H54 (cell line): ENCODE measurements around the gene HYAL1.

Experiments used
- DNase-seq: peaks from one replicate; pipeline ENCODE4 v3.0.0; 2011; ENCODE audit warnings: low spot score, mixed read lengths; ENCODE audit not compliant: insufficient read length
- FAIRE-seq: peaks from 3 replicates; lab custom pipeline; 2011; peaks lifted over from hg19 to GRCh38; lab: Jason Lieb, UNC
- POLR2A ChIP-seq: IDR thresholded peaks from 2 replicates; pipeline ENCODE4 v1.6.1; 2011; ENCODE audit warnings: low read depth, mild to moderate bottlenecking, low read length

Gene HYAL1

DNA sequence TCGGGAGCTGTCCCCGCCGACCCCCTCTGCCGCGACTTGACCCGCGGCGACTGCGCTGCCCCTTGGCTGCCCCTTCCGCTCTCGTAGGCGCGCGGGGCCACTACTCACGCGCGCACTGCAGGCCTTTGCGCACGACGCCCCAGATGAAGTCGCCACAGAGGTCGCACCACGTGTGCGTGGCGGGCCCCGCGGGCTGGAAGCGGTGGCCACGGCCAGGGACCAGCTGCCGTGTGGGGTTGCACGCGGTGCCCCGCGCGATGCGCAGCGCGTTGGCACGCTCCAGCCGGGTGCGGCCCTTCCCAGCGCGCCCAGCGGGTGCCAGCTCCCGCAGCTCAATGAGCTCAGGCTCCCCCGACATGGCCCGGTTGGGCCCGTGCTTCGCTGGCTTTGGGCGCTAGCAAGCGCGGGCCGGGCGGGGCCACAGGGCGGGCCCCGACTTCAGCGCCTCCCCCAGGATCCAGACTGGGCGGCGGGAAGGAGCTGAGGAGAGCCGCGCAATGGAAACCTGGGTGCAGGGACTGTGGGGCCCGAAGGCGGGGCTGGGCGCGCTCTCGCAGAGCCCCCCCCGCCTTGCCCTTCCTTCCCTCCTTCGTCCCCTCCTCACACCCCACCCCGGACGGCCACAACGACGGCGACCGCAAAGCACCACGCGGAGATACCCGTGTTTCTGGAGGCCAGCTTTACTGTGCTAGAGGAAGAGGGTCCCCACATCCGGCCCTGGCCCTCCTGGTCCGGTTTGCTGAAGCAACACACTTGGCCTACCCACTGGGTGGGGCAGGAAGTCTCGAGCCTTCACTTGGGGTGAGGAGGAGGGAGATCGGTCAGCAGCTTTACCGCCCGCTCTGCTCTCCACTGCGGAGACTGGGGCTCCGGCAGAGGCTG lies 37.3 kb upstream of the HYAL1 start, which contains the start of gene RASSF1:
Gene RASSF1 (minus strand): TSS at position 389 of the 882 bp plus-strand sequence. CDS start 31 bp downstream, at position 358.
- DNase-seq (no peak), FAIRE-seq (no peak)
- no peak for TF ChIP-seq POLR2A

DNA sequence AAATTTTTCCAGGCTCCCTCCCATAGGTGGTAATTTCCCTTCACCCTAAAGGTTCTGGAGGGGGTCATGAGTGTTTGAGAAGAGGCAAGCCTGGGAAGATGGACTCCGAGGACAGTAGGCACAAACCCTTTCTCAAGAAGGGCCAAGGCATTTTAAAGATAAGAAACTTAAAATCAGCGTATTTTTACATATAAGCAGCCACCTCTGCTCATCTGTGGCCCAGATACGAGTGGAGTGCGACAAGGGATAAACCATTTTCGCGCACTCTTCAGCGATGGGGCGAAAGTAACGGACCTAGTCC lies 36.7 kb upstream of the HYAL1 start:
- FAIRE-seq (no peak), DNase-seq (no peak)
- no peak for TF ChIP-seq POLR2A

GRCh38 chr3:50339485-50340146 lies 36.2 kb upstream of the HYAL1 start:
- no peak for FAIRE-seq
- no peak for TF ChIP-seq POLR2A
- DNase-seq: no peak

GRCh38 chr3:50338965-50339364 lies 35.6 kb upstream of the HYAL1 start:
- DNase-seq (no peak), FAIRE-seq (no peak)
- TF ChIP-seq POLR2A: no peak

DNA sequence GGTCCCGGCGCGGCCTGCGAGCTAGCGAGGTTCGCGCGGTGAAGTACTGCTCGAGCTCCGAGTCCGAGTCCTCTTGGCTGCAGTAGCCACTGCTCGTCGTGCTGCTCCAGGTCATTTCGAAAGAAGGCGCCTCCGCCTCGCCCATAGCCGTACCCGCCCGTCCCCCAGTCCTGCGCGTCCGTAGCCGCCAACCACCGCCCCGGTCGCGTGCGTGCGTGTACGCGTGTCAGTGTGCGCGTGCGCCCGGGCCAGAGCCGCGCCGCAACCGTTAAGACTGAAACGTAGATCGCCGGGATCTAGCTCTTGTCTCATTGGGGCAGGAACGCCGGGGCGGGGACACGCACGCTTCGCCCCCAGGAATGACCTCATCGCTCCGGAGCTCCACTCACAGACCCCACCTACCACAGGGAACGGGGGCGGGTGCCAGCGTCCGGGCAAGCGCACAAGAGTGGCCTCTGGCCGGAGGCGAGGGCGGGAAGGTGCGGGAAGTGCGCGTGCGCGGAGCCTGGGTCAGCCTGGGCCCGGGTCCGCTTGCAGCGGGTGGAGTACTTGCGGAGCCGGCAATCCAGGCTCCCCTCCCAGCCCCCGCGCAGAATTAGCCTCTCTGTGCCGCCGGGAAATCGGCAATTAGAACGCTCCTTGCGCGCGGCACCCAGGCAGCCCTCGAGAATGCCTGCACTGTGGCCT lies 33.9 kb upstream of the HYAL1 start:
- DNase-seq (peak; percentile 100), FAIRE-seq (peak; percentile 68)
- TF ChIP-seq POLR2A: peak; percentile 86

- TF ChIP-seq POLR2A: no peak
- no peak for FAIRE-seq
- DNase-seq: no peak
These were observed 33.2 kb upstream of the HYAL1 start for GRCh38 chr3:50336452-50337174.

- FAIRE-seq (no peak), DNase-seq (no peak)
These were observed 31.1 kb upstream of the HYAL1 start for GRCh38 chr3:50334339-50335075.

GRCh38 chr3:50333744-50334328 lies 30.5 kb upstream of the HYAL1 start:
- DNase-seq: no peak
- no peak for FAIRE-seq
- TF ChIP-seq POLR2A: no peak

More at GRCh38 chr3:50334339-50335075, 31.1 kb upstream of the HYAL1 start:
- no peak for TF ChIP-seq POLR2A

- no peak for TF ChIP-seq POLR2A
- FAIRE-seq (no peak), DNase-seq (no peak)
These were observed 28.1 kb upstream of the HYAL1 start for GRCh38 chr3:50331364-50331907.

DNA sequence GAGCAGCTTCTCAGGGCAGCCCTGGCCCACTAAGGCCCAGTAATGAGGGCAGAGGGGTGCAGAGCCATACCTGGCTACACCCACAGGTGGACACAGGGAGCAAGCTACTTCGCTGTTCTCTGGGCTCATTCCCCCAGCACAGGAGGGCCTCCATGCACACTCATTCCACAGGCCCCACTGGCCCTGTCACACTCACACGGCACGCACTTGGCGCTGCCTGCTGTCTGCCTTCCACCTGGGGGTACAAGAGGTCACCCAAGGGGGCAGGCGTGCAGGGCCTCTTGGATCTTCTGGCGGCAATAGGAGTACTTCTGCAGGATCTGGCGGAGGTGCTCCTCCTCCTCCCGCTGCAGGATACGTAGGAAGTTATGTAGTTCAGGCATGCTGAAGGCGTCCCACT lies 27.0 kb upstream of the HYAL1 start:
- no peak for FAIRE-seq
- no peak for DNase-seq
- no peak for TF ChIP-seq POLR2A

GRCh38 chr3:50327943-50328691 lies 24.7 kb upstream of the HYAL1 start, which contains the start of gene TUSC2:
TSS of gene TUSC2 (minus strand) at chr3:50328223. CDS start at chr3:50328099, 124 bp downstream.
- no peak for FAIRE-seq
- peak; percentile 94 for DNase-seq
- TF ChIP-seq POLR2A: peak; percentile 57; the same call in 1 of the 2 replicates
